B cell (primary cell): ENCODE results near the gene MEIKIN. TPM values are rescaled to one million over a fixed set of nuclear protein-coding genes. Genes with fewer than 3 reads are reported as not detected.

Experiments used
- ATAC-seq: fragments of 200-7000 bp; cut with Tn5 transposase; one replicate; pipeline ENCODE4 v1.10.0; 2021; ENCODE audit warnings: low read depth, mild to moderate bottlenecking, moderate number of reproducible peaks, moderate library complexity
- CTCF ChIA-PET: fragments of 350-600 bp; sonication (Branson Sonifier 250); formaldehyde crosslinking; loops from one replicate; lab custom pipeline; 2021; ENCODE audit warnings: antibody characterized with exemption, inconsistent platforms; lab: Charles Lee
- POLR2A ChIA-PET: fragments of 350-600 bp; sonication (Branson Sonifier 250); formaldehyde crosslinking; loops from one replicate; lab custom pipeline; 2021; ENCODE audit warnings: antibody characterized with exemption; lab: Charles Lee
- DNase-seq: peaks from one replicate; pipeline ENCODE4 v3.0.0; 2013
- H2AFZ ChIP-seq: 2 replicates; pipeline ENCODE4 v1.6.1; 2012; ENCODE audit warnings: mild to moderate bottlenecking, low read depth, low read length; ENCODE audit not compliant: insufficient read depth, poor library complexity, severe bottlenecking
- H3K27ac ChIP-seq, 2 donors: 1 replicate in 1 of 2; 2 replicates in 1 of 2; pipeline ENCODE4 v1.5.1; 2012 to 2013; ENCODE audit warnings: low read length in 2 of 2, mild to moderate bottlenecking in 2 of 2, moderate library complexity in 1 of 2
- H3K27me3 ChIP-seq, 4 experiments: fragments of 200-600 bp in 1 of 4; sonication (generic) in 1 of 4; replicated peaks in 1 of 4; 1 replicate in 2 of 4; 2 replicates in 2 of 4; pipeline versions ENCODE4 v1.6.1 to v1.7.0; 2013 to 2016; ENCODE audit warnings: low read length in 3 of 4, mild to moderate bottlenecking in 2 of 4, mixed read lengths in 1 of 4, moderate library complexity in 1 of 4; ENCODE audit not compliant: insufficient read depth in 4 of 4, control insufficient read depth in 3 of 4; ENCODE audit errors: control extremely low read depth in 1 of 4
- H3K36me3 ChIP-seq, 2 experiments: replicated peaks in 1 of 2; 1 replicate in 1 of 2; 2 replicates in 1 of 2; pipeline versions ENCODE4 v1.6.1 to v1.7.1; 2013; ENCODE audit warnings: low read length in 1 of 2; ENCODE audit not compliant: insufficient read depth in 2 of 2, control insufficient read depth in 1 of 2; ENCODE audit errors: control extremely low read depth in 1 of 2, extremely low read depth in 1 of 2
- H3K4me1 ChIP-seq, 2 donors: fragments of 200-600 bp in 1 of 2; sonication (generic) in 1 of 2; 1 replicate in 1 of 2; 2 replicates in 1 of 2; pipeline versions ENCODE4 v1.5.1 to v1.6.1; 2013 to 2017; ENCODE audit warnings: low read length in 2 of 2; ENCODE audit not compliant: control insufficient read depth in 2 of 2, insufficient read depth in 2 of 2
- H3K4me2 ChIP-seq: replicated peaks from 2 replicates; pipeline ENCODE3; 2012; ENCODE audit warnings: mild to moderate bottlenecking, low read depth, low read length; ENCODE audit not compliant: poor library complexity, severe bottlenecking
- H3K4me3 ChIP-seq, 5 experiments: fragments of 200-600 bp in 1 of 5; sonication (generic) in 1 of 5; 1 replicate in 3 of 5; 2 replicates in 2 of 5; pipeline versions ENCODE4 v1.5.1 to v1.7.0; 2011 to 2016; ENCODE audit warnings: low read length in 4 of 5, mild to moderate bottlenecking in 4 of 5, low read depth in 2 of 5, control low read depth in 1 of 5, moderate library complexity in 1 of 5; ENCODE audit not compliant: insufficient read depth in 1 of 5; ENCODE audit errors: control extremely low read depth in 1 of 5, extremely low read depth in 1 of 5
- H3K79me2 ChIP-seq: fragments of 200-600 bp; sonication (generic); one replicate; pipeline ENCODE4 v1.6.0; 2016; ENCODE audit warnings: low read length; ENCODE audit not compliant: control insufficient read depth, insufficient read depth
- H3K9ac ChIP-seq: fragments of 200-600 bp; sonication (generic); 2 replicates; pipeline ENCODE4 v1.6.1; 2017; ENCODE audit warnings: mild to moderate bottlenecking, low read length, moderate library complexity
- H3K9me3 ChIP-seq, 3 donors: one replicate each; pipeline versions ENCODE4 v1.6.1 to v1.7.1; 2013; ENCODE audit warnings: low read length in 2 of 3; ENCODE audit not compliant: control insufficient read depth in 2 of 3, insufficient read depth in 1 of 3; ENCODE audit errors: control extremely low read depth in 1 of 3
- H4K20me1 ChIP-seq: 2 replicates; pipeline ENCODE4 v1.6.0; 2012; ENCODE audit warnings: mild to moderate bottlenecking, low read length; ENCODE audit not compliant: insufficient read depth, control insufficient read depth, poor library complexity, severe bottlenecking
- H3K27ac Mint-ChIP-seq: one replicate; pipeline ENCODE4 v1.8.0; 2021; ENCODE audit warnings: mixed read lengths
- H3K27me3 Mint-ChIP-seq: one replicate; pipeline ENCODE4 v1.8.0; 2021; ENCODE audit warnings: mixed read lengths
- H3K4me1 Mint-ChIP-seq: one replicate; pipeline ENCODE4 v1.8.0; 2021; ENCODE audit warnings: mixed read lengths
- H3K4me3 Mint-ChIP-seq: one replicate; pipeline ENCODE4 v1.8.0; 2021; ENCODE audit warnings: mixed read lengths
- H3K9me3 Mint-ChIP-seq: one replicate; pipeline ENCODE4 v1.8.0; 2022; ENCODE audit warnings: mixed read lengths; ENCODE audit not compliant: insufficient read depth
- CTCF ChIP-seq: fragments of 200-600 bp; IDR thresholded peaks from one replicate; pipeline ENCODE4 v1.8.0; 2022; ENCODE audit warnings: antibody characterized with exemption, mild to moderate bottlenecking
- EZH2 ChIP-seq: IDR thresholded peaks from 2 replicates; pipeline ENCODE4 v1.6.1; 2012; ENCODE audit warnings: borderline replicate concordance, low read depth, mild to moderate bottlenecking, moderate library complexity, low read length; ENCODE audit not compliant: insufficient read depth, poor library complexity, severe bottlenecking
- WGBS: methylation state at CpG from one replicate; pipeline ENCODE4 v1.1.5; 2013; ENCODE audit warnings: missing lambda C conversion rate; ENCODE audit not compliant: insufficient coverage; 5-methylcytosine and 5-hydroxymethylcytosine counted together
- intact Hi-C: fragments of 100-400 bp; cut with micrococcal nuclease; formaldehyde crosslinking; loops from one replicate; pipeline ENCODE4 v1.10.0; 2022
- polyA plus RNA-seq: library from polyadenylated mRNA; depleted of rRNA; stranded (reverse); fragments of >200 nt; gene quantifications from 2 replicates; pipeline ENCODE4 v1.2.3, GENCODE V29; 2012
- total RNA-seq, 2 donors: library from RNA; stranded (reverse); fragments of 120-200 nt in 1 of 2; gene quantifications; 1 replicate in 1 of 2; 2 replicates in 1 of 2; pipeline versions ENCODE4 v1.2.3 to v1.2.4, GENCODE V29; 2013 to 2022

MEIKIN gene
- total and polyA plus RNA-seq, 2 donors (not counting 1 experiment from before 2014, with no cell fraction given) = not detected

GRCh38 chr5:131932235-131932634 is 13.2 kb downstream of the MEIKIN start:
- H3K9me3 ChIP-seq = peaks cover 1 to 27% (median 11%) of the 10 kb centered on the region in 3 donors
- H3K4me2 ChIP-seq = no peak overlapping the region
- POLR2A ChIA-PET = no interaction called here
- CTCF ChIA-PET = no interaction called here
- ATAC-seq (no peak), DNase-seq (no peak)
- H2AFZ ChIP-seq = no peak overlapping the region
- H4K20me1 ChIP-seq = no peaks in the 10 kb centered on the region
- WGBS = no CpG with 5 or more reads among the region's 2 CpGs
- H3K9me3 Mint-ChIP-seq = peaks cover 23% of the 10 kb centered on the region
- no peaks in the 10 kb centered on the region for H3K79me2 ChIP-seq
- intact Hi-C loops = no loop called here
- H3K36me3 ChIP-seq = no peaks in the 10 kb centered on the region
- H3K27me3 Mint-ChIP-seq = peaks cover 26% of the 10 kb centered on the region
- no peak overlapping the region for H3K9ac ChIP-seq
- H3K27me3 ChIP-seq = peaks cover 0 to 13% (median 1%) of the 10 kb centered on the region in 4 experiments
- no peak overlapping the region for H3K27ac ChIP-seq
- H3K4me1 Mint-ChIP-seq = no peaks in the 10 kb centered on the region
- no peaks in the 10 kb centered on the region for H3K4me1 ChIP-seq
- no peak overlapping the region for H3K4me3 Mint-ChIP-seq
- no peak for TF ChIP-seq CTCF
- no peak for TF ChIP-seq EZH2
- no peak overlapping the region for H3K27ac Mint-ChIP-seq
- H3K4me3 ChIP-seq = no peak overlapping the region

- peaks cover 30% of the 10 kb centered on the region for H3K9me3 Mint-ChIP-seq
- intact Hi-C loops = no loop called here
- no peak overlapping the region for H3K27ac Mint-ChIP-seq
- Histone ChIP-seq H4K20me1 (no peaks in the 10 kb centered on the region), H3K36me3 (no peaks in the 10 kb centered on the region), H3K9me3 (peaks cover 1 to 42% (median 17%) of the 10 kb centered on the region in 3 donors), H2AFZ (no peak overlapping the region), H3K4me1 (no peaks in the 10 kb centered on the region), H3K4me2 (no peak overlapping the region), H3K9ac (no peak overlapping the region), H3K27me3 (peaks cover 0 to 13% (median 1%) of the 10 kb centered on the region in 4 experiments), H3K27ac (no peak overlapping the region), H3K79me2 (no peaks in the 10 kb centered on the region), H3K4me3 (no peak overlapping the region)
- TF ChIP-seq EZH2 = no peak
- no peak for TF ChIP-seq CTCF
- DNase-seq (no peak), ATAC-seq (no peak)
- ChIA-PET CTCF (no interaction called here), POLR2A (no interaction called here)
- no peak overlapping the region for H3K4me3 Mint-ChIP-seq
- peaks cover 20% of the 10 kb centered on the region for H3K27me3 Mint-ChIP-seq
- H3K4me1 Mint-ChIP-seq = no peaks in the 10 kb centered on the region
These were observed 16.5 kb downstream of the MEIKIN start for GRCh38 chr5:131928957-131929356.
